ENCODE results near the gene STEAP4. TPM values are rescaled to one million over a fixed set of nuclear protein-coding genes. Genes with fewer than 3 reads are reported as not detected.

The STEAP4 gene
- total RNA-seq, 1 experiment from 2014 or later, result not detected

GRCh38 chr7:88262562-88262961 lies 44.1 kb downstream of the STEAP4 start:
- H4K5ac ChIP-seq (ENCODE audit: insufficient read length, low read depth, low read length), result no peak overlapping the region
- H2BK120ac ChIP-seq (ENCODE audit: low read depth, low read length, poor library complexity, severe bottlenecking), result no peak overlapping the region
- no peaks in the 10 kb centered on the region for H3K79me1 ChIP-seq (ENCODE audit: insufficient read depth, low read depth, low read length, poor library complexity, severe bottlenecking)
- H3K27me3 ChIP-seq (ENCODE audit: insufficient read depth, low read length), result no peaks in the 10 kb centered on the region
- Mint-ChIP-seq H3K27ac (no peak overlapping the region), H3K4me3 (no peak overlapping the region), H3K27me3 (ENCODE audit: low read depth) (no peaks in the 10 kb centered on the region), H3K4me1 (no peaks in the 10 kb centered on the region), H3K9me3 (peaks cover 6 to 7% of the 10 kb centered on the region in 2 experiments), H3K36me3 (ENCODE audit: insufficient read depth in 1 of 3, low read depth in 3 of 3) (peaks cover 2 to 4% (median 3%) of the 10 kb centered on the region in 3 experiments; a peak in 5 of 7 replicates)
- no peak overlapping the region for H2BK5ac ChIP-seq (ENCODE audit: insufficient read length, low read length)
- no peak overlapping the region for H3K9ac ChIP-seq (ENCODE audit: extremely low read depth, insufficient read length, low read length)
- no peaks in the 10 kb centered on the region for H3K23me2 ChIP-seq (ENCODE audit: insufficient read length, low read depth, low read length, poor library complexity, severe bottlenecking)
- no peak overlapping the region for H3K4me2 ChIP-seq (ENCODE audit: insufficient read depth, insufficient read length, low read length)
- no peak overlapping the region for H2BK20ac ChIP-seq (ENCODE audit: low read depth, low read length, poor library complexity, severe bottlenecking)
- no peak overlapping the region for H3K56ac ChIP-seq (ENCODE audit: insufficient read length, low read depth, low read length)
- no peak overlapping the region for H2BK15ac ChIP-seq (ENCODE audit: low read depth, low read length)
- H3K9me3 ChIP-seq (ENCODE audit: control insufficient read depth, low read depth, low read length), result no peaks in the 10 kb centered on the region
- DNase-seq, result no peak
- TF ChIP-seq, protein P1, sequence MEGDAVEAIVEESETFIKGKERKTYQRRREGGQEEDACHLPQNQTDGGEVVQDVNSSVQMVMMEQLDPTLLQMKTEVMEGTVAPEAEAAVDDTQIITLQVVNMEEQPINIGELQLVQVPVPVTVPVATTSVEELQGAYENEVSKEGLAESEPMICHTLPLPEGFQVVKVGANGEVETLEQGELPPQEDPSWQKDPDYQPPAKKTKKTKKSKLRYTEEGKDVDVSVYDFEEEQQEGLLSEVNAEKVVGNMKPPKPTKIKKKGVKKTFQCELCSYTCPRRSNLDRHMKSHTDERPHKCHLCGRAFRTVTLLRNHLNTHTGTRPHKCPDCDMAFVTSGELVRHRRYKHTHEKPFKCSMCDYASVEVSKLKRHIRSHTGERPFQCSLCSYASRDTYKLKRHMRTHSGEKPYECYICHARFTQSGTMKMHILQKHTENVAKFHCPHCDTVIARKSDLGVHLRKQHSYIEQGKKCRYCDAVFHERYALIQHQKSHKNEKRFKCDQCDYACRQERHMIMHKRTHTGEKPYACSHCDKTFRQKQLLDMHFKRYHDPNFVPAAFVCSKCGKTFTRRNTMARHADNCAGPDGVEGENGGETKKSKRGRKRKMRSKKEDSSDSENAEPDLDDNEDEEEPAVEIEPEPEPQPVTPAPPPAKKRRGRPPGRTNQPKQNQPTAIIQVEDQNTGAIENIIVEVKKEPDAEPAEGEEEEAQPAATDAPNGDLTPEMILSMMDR (conservative IDR thresholded peaks at IDR 0.05), result no peak
- H3K18ac ChIP-seq (ENCODE audit: insufficient read length, low read depth, low read length), result no peak overlapping the region
- no peak overlapping the region for H3T11ph ChIP-seq (ENCODE audit: low read length)
- no peak overlapping the region for H4K8ac ChIP-seq (replicated peaks; ENCODE audit: insufficient read length, low read depth, low read length)
- no peaks in the 10 kb centered on the region for H3K79me2 ChIP-seq (ENCODE audit: insufficient read depth, low read length)
- H2AK5ac ChIP-seq (ENCODE audit: insufficient read length, low read length), result no peak overlapping the region
- H4K20me1 ChIP-seq (ENCODE audit: control insufficient read depth, insufficient read depth, insufficient read length), result no peaks in the 10 kb centered on the region
- H3K27ac ChIP-seq (ENCODE audit: insufficient read length, low read depth, low read length), result no peak overlapping the region
- H3K14ac ChIP-seq (ENCODE audit: insufficient read depth, low read length), result no peak overlapping the region
- H2BK12ac ChIP-seq (ENCODE audit: insufficient read length, low read depth, low read length), result no peak overlapping the region
- no peaks in the 10 kb centered on the region for H3K4me1 ChIP-seq (ENCODE audit: insufficient read depth, low read length)
- H3K4ac ChIP-seq (ENCODE audit: low read depth, low read length), result no peak overlapping the region
- no CpG with 5 or more reads among the region's 4 CpGs for WGBS (ENCODE audit: extremely low coverage, insufficient read length, low lambda C conversion rate)
- H2AFZ ChIP-seq (ENCODE audit: low read length), result no peak overlapping the region
- no peak overlapping the region for H4K91ac ChIP-seq (ENCODE audit: insufficient read length, low read depth, low read length)
- H3K23ac ChIP-seq (ENCODE audit: insufficient read length, low read depth, low read length), result no peak overlapping the region
